Iris pigment epithelial cell (primary cell): ENCODE results near the gene OR4A15.

Experiments
- DNase-seq: peaks from one replicate; pipeline ENCODE4 v3.0.0-alpha.2; 2011; ENCODE audit warnings: low read depth

The OR4A15 gene

DNA sequence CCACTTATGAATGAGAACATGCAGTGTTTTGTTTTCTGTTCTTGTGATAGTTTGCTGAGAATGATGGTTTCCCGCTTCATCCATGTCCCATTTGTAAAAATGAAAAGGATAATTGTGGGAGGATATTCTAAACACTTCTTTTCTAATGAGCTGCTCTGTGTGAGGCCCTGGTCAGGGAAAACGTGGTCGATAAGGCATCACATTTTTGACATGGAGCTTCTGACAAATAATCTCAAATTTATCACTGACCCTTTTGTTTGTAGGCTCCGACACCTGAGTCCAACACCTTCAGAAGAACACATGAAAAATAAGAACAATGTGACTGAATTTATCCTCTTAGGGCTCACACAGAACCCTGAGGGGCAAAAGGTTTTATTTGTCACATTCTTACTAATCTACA, at the start of gene OR4A15:
OR4A15 (plus strand) TSS at position 301 of the 400 bp plus-strand sequence; CDS start at position 301, 0 bp downstream.
- no peak for DNase-seq

GRCh38 chr11:55324500-55324899, 43.3 kb upstream of the OR4A15 start:
- no peak for DNase-seq

GRCh38 chr11:55342901-55343300, 24.9 kb upstream of the OR4A15 start, which contains the start of gene OR4A16:
Gene OR4A16 (plus strand): TSS chr11:55343201. CDS start chr11:55343201, 0 bp downstream.
- DNase-seq = no peak

GRCh38 chr11:55345306-55345705, 22.5 kb upstream of the OR4A15 start:
- no peak for DNase-seq

DNA sequence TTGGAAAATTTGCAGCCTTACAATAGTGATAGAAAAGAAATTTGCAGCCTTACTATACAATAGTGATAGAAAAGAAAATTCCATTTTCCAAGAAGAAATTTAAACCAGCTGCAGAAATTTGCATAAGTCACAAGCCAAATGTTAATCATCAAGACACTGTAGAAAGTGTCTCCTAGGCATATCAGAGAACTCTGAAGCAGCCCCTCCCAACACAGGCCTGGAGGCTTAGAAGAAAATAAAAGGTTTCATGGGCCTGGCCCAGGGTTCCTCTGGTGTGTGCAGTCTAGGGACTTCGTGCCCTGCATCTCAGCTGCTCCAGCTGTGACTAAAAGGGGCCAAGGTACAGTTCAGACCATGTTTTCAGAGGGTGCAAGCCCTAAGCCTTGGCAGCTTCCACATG, 18.7 kb upstream of the OR4A15 start:
- no peak for DNase-seq

DNA sequence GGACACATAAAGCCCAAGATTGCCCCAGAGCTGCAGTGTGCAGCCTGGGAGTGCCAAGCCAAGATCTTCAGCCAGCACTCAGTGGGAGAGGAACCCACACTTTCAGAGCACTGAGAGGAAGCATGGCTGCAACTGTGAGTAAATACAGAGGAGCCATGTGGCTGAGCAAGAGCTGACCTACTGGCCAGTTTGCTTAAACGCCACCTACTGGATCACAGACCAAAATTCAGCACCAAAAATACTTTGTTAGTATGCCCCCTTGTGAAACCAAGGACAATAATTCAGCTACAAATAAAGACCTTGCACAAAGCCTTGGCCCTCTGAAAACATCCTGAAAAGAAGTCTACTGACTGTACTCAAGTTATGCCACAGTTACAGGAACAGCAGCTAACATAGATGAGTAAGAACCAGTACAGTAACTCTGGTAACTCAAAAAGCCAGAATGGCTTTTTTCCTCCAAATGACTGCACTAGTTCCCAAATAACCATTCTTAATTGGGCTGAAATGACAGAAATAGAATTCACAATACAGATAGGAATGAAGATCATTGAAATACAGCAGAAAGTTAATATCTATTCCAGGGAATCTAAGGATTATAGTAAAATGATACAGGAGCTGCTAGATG, 10.1 kb upstream of the OR4A15 start:
- no peak for DNase-seq

DNA sequence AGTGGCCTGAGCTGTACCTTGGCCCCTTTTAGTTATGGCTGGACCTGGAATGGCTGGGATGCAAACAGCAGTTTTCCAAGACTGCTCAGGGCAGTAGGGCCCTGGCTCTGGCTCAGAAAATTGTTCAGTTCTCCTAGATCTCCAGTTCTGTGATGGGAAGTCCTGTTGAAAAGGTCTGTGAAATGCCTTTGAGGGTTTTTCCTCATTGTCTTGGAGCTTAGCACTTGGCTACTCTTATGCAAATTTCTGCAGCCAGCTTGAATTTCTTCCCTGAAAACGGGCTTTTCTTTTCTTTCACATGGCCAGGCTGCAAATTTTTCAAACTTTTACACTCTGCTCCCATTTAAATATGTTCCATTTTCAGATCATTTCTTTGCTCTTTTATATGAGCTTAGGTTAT, 33.2 kb downstream of the OR4A15 start:
- DNase-seq = no peak
